Breast epithelium (tissue), 4 donors: Measurements from ENCODE around the gene CDKN3. TPM values are rescaled to one million over a fixed set of nuclear protein-coding genes. Genes with fewer than 3 reads are reported as not detected.

Experiments
- DNase-seq, 2 donors: peaks; one replicate each; pipeline ENCODE4 v3.0.0-alpha.2; 2019; ENCODE audit warnings: low spot score in 2 of 2
- H3K27ac ChIP-seq, 2 donors: fragments of 200-600 bp; sonication (generic) in 1 of 2; one replicate each; pipeline ENCODE4 v1.5.1; 2016 to 2019; ENCODE audit warnings: mild to moderate bottlenecking in 1 of 2
- H3K27me3 ChIP-seq, 2 donors: fragments of 200-600 bp; sonication (generic) in 1 of 2; one replicate each; pipeline versions ENCODE4 v1.5.1 to v1.6.0; 2017 to 2019; ENCODE audit warnings: control low read depth in 1 of 2, mild to moderate bottlenecking in 1 of 2
- H3K36me3 ChIP-seq: fragments of 200-600 bp; one replicate; pipeline ENCODE4 v1.5.1; 2019
- H3K4me1 ChIP-seq, 2 donors: fragments of 200-600 bp; sonication (generic); one replicate each; pipeline ENCODE4 v1.5.1; 2016 to 2019; ENCODE audit warnings: control low read depth in 1 of 2
- H3K4me3 ChIP-seq, 3 donors: fragments of 200-600 bp; sonication (generic); 1 replicate in 2 of 3; 2 replicates in 1 of 3; pipeline ENCODE4 v1.5.1; 2016 to 2019; ENCODE audit warnings: mild to moderate bottlenecking in 3 of 3, moderate library complexity in 2 of 3
- H3K9me3 ChIP-seq, 2 donors: fragments of 200-600 bp; sonication (generic) in 1 of 2; one replicate each; pipeline ENCODE4 v1.5.1; 2016 to 2019; ENCODE audit warnings: control low read depth in 1 of 2
- POLR2A ChIP-seq: fragments of 450-650 bp; IDR thresholded peaks from one replicate; pipeline ENCODE4 v1.6.1; 2016; ENCODE audit warnings: antibody characterized with exemption, mild to moderate bottlenecking, moderate library complexity
- POLR2AphosphoS5 ChIP-seq, 3 donors: sonication (generic); formaldehyde crosslinking; IDR thresholded peaks; one replicate each; pipeline ENCODE4 v1.6.1; 2017; ENCODE audit warnings: antibody characterized with exemption in 3 of 3
- intact Hi-C: fragments of 100-400 bp; cut with DNase I; formaldehyde crosslinking; loops from one replicate; pipeline ENCODE4 v1.15.1; 2023; ENCODE audit warnings: low total_unique reads
- total RNA-seq, 3 donors: library from RNA; depleted of rRNA; stranded (reverse); fragments of >200 nt; gene quantifications; one replicate each; pipeline ENCODE4 v1.1.0, GENCODE V29; 2016
- TF ChIP-seq, protein P1 (sequence below), 3 donors: fragments of 450-650 bp; IDR thresholded peaks; one replicate each; pipeline ENCODE4 v1.5.1; 2016 to 2017; ENCODE audit warnings: antibody characterized with exemption in 3 of 3, mild to moderate bottlenecking in 3 of 3, moderate library complexity in 3 of 3

The CDKN3 gene
- total RNA-seq, 3 donors from 2014 or later, result 2.0 to 4.3 (median 2.9) TPM

DNA sequence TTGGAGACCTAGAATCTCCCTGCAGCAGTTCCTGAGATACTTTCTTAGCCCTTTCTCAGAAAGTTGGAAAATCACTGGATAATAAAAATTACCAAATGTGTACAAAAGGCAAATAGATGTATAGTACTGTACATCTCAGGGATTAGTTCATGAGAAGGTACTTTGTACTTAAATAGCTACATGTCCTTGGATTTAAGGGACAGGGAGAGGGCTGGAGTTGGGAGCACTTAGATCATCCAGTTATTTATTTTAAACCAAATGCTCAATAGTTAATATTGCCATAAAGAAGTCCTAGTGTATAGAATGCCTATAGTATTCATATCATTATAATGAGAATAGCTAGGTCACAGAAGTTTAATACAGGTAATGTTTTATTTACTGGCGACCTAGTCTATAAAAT, 13.4 kb downstream of the CDKN3 start:
- no peak overlapping the region for H3K27ac ChIP-seq
- H3K4me3 ChIP-seq, result no peak overlapping the region
- DNase-seq, result no peak
- no peaks in the 10 kb centered on the region for H3K36me3 ChIP-seq
- no peaks in the 10 kb centered on the region for H3K27me3 ChIP-seq
- no peaks in the 10 kb centered on the region for H3K9me3 ChIP-seq
- H3K4me1 ChIP-seq, result no peaks in the 10 kb centered on the region
- TF ChIP-seq POLR2AphosphoS5 (IDR thresholded peaks at IDR 0.05), result no peak
- TF ChIP-seq POLR2A, result no peak
- TF ChIP-seq, protein P1, sequence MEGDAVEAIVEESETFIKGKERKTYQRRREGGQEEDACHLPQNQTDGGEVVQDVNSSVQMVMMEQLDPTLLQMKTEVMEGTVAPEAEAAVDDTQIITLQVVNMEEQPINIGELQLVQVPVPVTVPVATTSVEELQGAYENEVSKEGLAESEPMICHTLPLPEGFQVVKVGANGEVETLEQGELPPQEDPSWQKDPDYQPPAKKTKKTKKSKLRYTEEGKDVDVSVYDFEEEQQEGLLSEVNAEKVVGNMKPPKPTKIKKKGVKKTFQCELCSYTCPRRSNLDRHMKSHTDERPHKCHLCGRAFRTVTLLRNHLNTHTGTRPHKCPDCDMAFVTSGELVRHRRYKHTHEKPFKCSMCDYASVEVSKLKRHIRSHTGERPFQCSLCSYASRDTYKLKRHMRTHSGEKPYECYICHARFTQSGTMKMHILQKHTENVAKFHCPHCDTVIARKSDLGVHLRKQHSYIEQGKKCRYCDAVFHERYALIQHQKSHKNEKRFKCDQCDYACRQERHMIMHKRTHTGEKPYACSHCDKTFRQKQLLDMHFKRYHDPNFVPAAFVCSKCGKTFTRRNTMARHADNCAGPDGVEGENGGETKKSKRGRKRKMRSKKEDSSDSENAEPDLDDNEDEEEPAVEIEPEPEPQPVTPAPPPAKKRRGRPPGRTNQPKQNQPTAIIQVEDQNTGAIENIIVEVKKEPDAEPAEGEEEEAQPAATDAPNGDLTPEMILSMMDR (IDR thresholded peaks at IDR 0.05), result no peak
- intact Hi-C loops, result no loop called here

DNA sequence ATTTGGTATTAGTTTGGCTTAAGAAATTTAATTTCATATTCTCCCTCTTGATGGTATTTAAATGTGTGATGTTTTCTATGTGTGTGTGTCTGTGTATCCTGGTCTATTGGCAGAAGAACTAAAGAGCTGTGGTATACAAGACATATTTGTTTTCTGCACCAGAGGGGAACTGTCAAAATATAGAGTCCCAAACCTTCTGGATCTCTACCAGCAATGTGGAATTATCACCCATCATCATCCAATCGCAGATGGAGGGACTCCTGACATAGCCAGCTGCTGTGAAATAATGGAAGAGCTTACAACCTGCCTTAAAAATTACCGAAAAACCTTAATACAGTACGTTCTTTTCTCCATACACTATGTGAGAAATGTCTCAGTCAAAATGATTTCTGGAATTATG, 14.6 kb downstream of the CDKN3 start:
- H3K36me3 ChIP-seq, result no peaks in the 10 kb centered on the region
- H3K4me3 ChIP-seq, result no peak overlapping the region
- no peak overlapping the region for H3K27ac ChIP-seq
- H3K9me3 ChIP-seq, result no peaks in the 10 kb centered on the region
- H3K4me1 ChIP-seq, result no peaks in the 10 kb centered on the region
- no peaks in the 10 kb centered on the region for H3K27me3 ChIP-seq
- DNase-seq, result no peak
- intact Hi-C loops, result no loop called here
- TF ChIP-seq, protein P1 (IDR thresholded peaks at IDR 0.05), result no peak
- TF ChIP-seq POLR2A, result no peak
- no peak for TF ChIP-seq POLR2AphosphoS5 (IDR thresholded peaks at IDR 0.05)

DNA sequence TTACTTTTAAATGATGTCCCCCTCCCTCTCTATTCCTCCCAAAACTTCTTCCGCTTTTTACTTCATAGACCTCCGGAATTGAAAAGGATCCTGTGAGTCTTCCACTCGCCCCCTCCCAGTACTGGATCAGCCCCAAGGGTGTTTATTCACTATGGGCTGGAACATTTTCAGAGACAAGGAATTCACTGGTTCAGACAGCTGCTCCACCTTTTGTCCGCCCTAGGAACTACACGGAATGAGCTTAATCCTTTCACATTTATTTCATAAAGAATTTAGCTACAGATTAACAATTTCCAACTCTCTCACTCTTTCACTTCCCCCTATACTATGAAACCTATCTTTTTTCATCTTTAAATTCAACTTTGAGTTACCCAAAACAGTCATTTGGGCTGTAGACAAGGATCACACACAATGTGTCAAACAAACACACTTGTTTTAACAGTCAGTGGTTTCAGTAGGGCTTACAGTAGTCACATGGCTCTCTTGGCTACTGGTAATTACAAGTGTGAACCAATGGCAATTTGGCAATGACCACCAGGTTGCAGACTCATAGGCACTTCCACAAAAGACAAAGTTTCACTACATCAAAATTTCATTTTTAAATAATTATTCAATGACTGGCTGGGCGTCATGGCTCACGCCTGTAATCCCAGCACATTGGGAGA, 23.8 kb downstream of the CDKN3 start:
- H3K27me3 ChIP-seq, result no peaks in the 10 kb centered on the region
- intact Hi-C loops, result no loop called here
- no peak for DNase-seq
- no peak overlapping the region for H3K27ac ChIP-seq
- no peaks in the 10 kb centered on the region for H3K36me3 ChIP-seq
- TF ChIP-seq POLR2A, result no peak
- TF ChIP-seq, protein P1 (IDR thresholded peaks at IDR 0.05), result peak in 2 of 3 donors; percentile 37 to 46
- H3K4me1 ChIP-seq, result no peaks in the 10 kb centered on the region
- no peak overlapping the region for H3K4me3 ChIP-seq
- no peaks in the 10 kb centered on the region for H3K9me3 ChIP-seq

DNA sequence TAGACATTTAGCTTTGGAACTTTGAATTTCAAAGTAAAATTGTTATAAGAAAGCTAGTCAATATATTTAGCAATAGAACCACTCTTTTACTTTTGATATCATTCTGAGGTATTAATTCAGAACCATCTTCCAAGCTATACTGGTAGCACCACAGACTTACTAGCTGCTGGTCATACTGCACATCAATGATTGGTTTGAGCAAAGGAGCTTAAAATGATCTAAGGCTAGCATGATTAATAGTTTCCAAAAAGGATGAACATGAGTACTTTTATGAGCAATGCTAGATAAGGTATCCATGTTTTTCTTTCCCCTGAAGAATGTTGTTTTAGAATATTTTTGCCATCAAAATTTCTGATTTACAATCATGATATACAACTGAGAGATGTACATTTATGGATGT, 27.2 kb downstream of the CDKN3 start:
- TF ChIP-seq POLR2AphosphoS5 (IDR thresholded peaks at IDR 0.05) (no peak), POLR2A (no peak)
- TF ChIP-seq, protein P1 (IDR thresholded peaks at IDR 0.05), result no peak
- Histone ChIP-seq H3K4me3 (no peak overlapping the region), H3K9me3 (no peaks in the 10 kb centered on the region), H3K27ac (no peak overlapping the region), H3K36me3 (no peaks in the 10 kb centered on the region), H3K27me3 (no peaks in the 10 kb centered on the region), H3K4me1 (no peaks in the 10 kb centered on the region)
- intact Hi-C loops, result no loop called here
- no peak for DNase-seq

DNA sequence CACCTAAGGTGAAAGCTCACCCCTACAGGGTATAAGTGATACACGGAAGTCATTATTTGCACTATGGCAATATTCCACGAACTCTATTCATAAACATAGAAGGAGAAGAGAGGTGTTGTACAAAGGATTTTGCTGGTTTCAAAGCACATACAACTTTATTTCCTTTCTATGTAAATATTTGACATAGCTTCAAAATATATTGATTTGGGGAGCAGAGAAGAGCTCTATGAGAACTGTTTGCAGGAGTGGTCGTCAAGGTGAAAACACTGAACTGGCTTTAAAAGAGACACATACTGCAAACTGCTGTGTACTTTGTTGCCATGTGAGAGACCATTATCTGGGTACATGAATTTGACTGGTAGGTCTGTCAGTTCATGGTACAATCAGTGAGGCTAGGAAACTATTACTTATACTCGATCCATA, 27.7 kb downstream of the CDKN3 start:
- no peaks in the 10 kb centered on the region for H3K36me3 ChIP-seq
- H3K4me1 ChIP-seq, result no peaks in the 10 kb centered on the region
- H3K27ac ChIP-seq, result no peak overlapping the region
- no peak for TF ChIP-seq POLR2AphosphoS5 (IDR thresholded peaks at IDR 0.05)
- no peak for TF ChIP-seq POLR2A
- TF ChIP-seq, protein P1 (IDR thresholded peaks at IDR 0.05), result no peak
- no peak overlapping the region for H3K4me3 ChIP-seq
- intact Hi-C loops, result no loop called here
- no peak for DNase-seq
- H3K27me3 ChIP-seq, result no peaks in the 10 kb centered on the region
- no peaks in the 10 kb centered on the region for H3K9me3 ChIP-seq
